PC-9 (cell line): ENCODE measurements around the gene PRRG3. TPM values are rescaled to one million over a fixed set of nuclear protein-coding genes. Genes with fewer than 3 reads are reported as not detected.

ENCODE experiments used
- BruUV-seq: library from RNA; stranded (reverse); fragments of 400-500 nt; replicated peaks from 2 replicates; lab custom pipeline; 2021; lab: Mats Ljungman, UMichigan
- CTCF ChIA-PET: fragments of 300-600 bp; sonication (Branson Sonifier 250); formaldehyde crosslinking; loops from one replicate; lab custom pipeline; 2022; ENCODE audit warnings: antibody characterized with exemption; lab: Charles Lee
- POLR2A ChIA-PET: fragments of 300-600 bp; sonication (Branson Sonifier 250); formaldehyde crosslinking; loops from one replicate; lab custom pipeline; 2022; ENCODE audit warnings: antibody characterized with exemption; ENCODE audit not compliant: unreplicated experiment; lab: Charles Lee
- DNase-seq, 2 experiments: peaks; one replicate each; pipeline versions ENCODE4 v3.0.0 to v3.0.0-alpha.2; 2015 to 2022; ENCODE audit warnings: mixed read lengths in 1 of 2
- H2AFZ ChIP-seq: fragments of 200-600 bp; sonication (generic); 2 replicates; pipeline ENCODE4 v1.8.1; 2017; ENCODE audit warnings: antibody characterized with exemption
- H3F3A ChIP-seq: fragments of 200-600 bp; sonication (generic); 2 replicates; pipeline ENCODE4 v1.8.1; 2017; ENCODE audit warnings: antibody characterized with exemption, mild to moderate bottlenecking, low read depth; ENCODE audit not compliant: insufficient read depth
- H3K27ac ChIP-seq: fragments of 200-600 bp; sonication (generic); 2 replicates; pipeline ENCODE4 v1.6.1; 2016; ENCODE audit warnings: mixed run types
- H3K27me3 ChIP-seq: fragments of 200-600 bp; sonication (generic); 2 replicates; pipeline ENCODE4 v1.6.1; 2016; ENCODE audit warnings: low read depth, mixed run types; ENCODE audit not compliant: insufficient read depth
- H3K36me3 ChIP-seq: fragments of 200-600 bp; sonication (generic); 2 replicates; pipeline ENCODE4 v1.6.1; 2016; ENCODE audit warnings: low read depth, mixed run types
- H3K4me1 ChIP-seq: fragments of 200-600 bp; sonication (generic); replicated peaks from 2 replicates; pipeline ENCODE4 v1.6.1; 2016; ENCODE audit warnings: mixed run types; ENCODE audit not compliant: insufficient read depth
- H3K4me2 ChIP-seq: fragments of 200-600 bp; sonication (generic); 2 replicates; pipeline ENCODE4 v1.6.1; 2017; ENCODE audit warnings: mixed run types
- H3K4me3 ChIP-seq: fragments of 200-600 bp; sonication (generic); 2 replicates; pipeline ENCODE4 v1.6.1; 2016; ENCODE audit warnings: mixed run types
- H3K79me2 ChIP-seq: fragments of 200-600 bp; sonication (generic); 2 replicates; pipeline ENCODE4 v1.6.1; 2017; ENCODE audit warnings: low read depth, mixed run types
- H3K9me2 ChIP-seq: fragments of 200-600 bp; sonication (generic); 2 replicates; pipeline ENCODE4 v1.8.1; 2017; ENCODE audit warnings: mild to moderate bottlenecking; ENCODE audit not compliant: insufficient read depth
- H3K9me3 ChIP-seq: fragments of 200-600 bp; sonication (generic); 2 replicates; pipeline ENCODE4 v1.8.1; 2016; ENCODE audit warnings: low read depth; ENCODE audit not compliant: insufficient read depth
- H4K20me1 ChIP-seq: fragments of 200-600 bp; sonication (generic); 2 replicates; pipeline ENCODE4 v1.8.1; 2017; ENCODE audit not compliant: insufficient read depth
- CTCF ChIP-seq: fragments of 200-600 bp; sonication (generic); conservative IDR thresholded peaks from 2 replicates; pipeline ENCODE4 v1.6.1; 2017; ENCODE audit warnings: mixed run types, antibody characterized with exemption, mild to moderate bottlenecking, moderate library complexity
- EZH2 ChIP-seq: fragments of 200-600 bp; sonication (generic); IDR thresholded peaks from 2 replicates; pipeline ENCODE4 v1.8.0; 2017; ENCODE audit warnings: antibody characterized with exemption, low read depth
- intact Hi-C: fragments of 100-400 bp; cut with micrococcal nuclease; formaldehyde crosslinking; loops from one replicate; pipeline ENCODE4 v1.10.0; 2022; ENCODE audit not compliant: unreplicated experiment
- total RNA-seq: library from RNA; stranded (reverse); gene quantifications from 2 replicates; pipeline ENCODE4 v1.2.3, GENCODE V29; 2021

Gene PRRG3
- total RNA-seq, 1 experiment from 2014 or later, result not detected

- Histone ChIP-seq H2AFZ (no peak overlapping the region), H3K27ac (no peak overlapping the region), H3K9me3 (no peaks in the 10 kb centered on the region), H3K27me3 (peaks cover 90% of the 10 kb centered on the region), H3K4me3 (no peak overlapping the region), H3K9me2 (no peaks in the 10 kb centered on the region), H3K36me3 (no peaks in the 10 kb centered on the region), H3K4me1 (no peaks in the 10 kb centered on the region), H3K4me2 (no peak overlapping the region), H4K20me1 (no peaks in the 10 kb centered on the region), H3K79me2 (no peaks in the 10 kb centered on the region), H3F3A (no peaks in the 10 kb centered on the region)
- intact Hi-C loops, result no loop called here
- BruUV-seq, result no TSS peak
- no peak for TF ChIP-seq EZH2
- TF ChIP-seq CTCF, result no peak
- CTCF ChIA-PET, result no interaction called here
- DNase-seq, result no peak
- POLR2A ChIA-PET, result no interaction called here
Measured at GRCh38 chrX:151708821-151709220, 13.6 kb downstream of the PRRG3 start.

- BruUV-seq, result no TSS peak
- Histone ChIP-seq H2AFZ (no peak overlapping the region), H3F3A (no peaks in the 10 kb centered on the region), H3K27ac (no peak overlapping the region), H3K9me3 (no peaks in the 10 kb centered on the region), H4K20me1 (no peaks in the 10 kb centered on the region), H3K27me3 (peaks cover 75% of the 10 kb centered on the region), H3K4me1 (0 out of 2 replicates have a peak, but pooled peaks cover 4% of the 10 kb centered on the region), H3K36me3 (no peaks in the 10 kb centered on the region), H3K79me2 (no peaks in the 10 kb centered on the region), H3K4me3 (no peak overlapping the region), H3K4me2 (no peak overlapping the region), H3K9me2 (no peaks in the 10 kb centered on the region)
- DNase-seq, result no peak
- ChIA-PET CTCF (no interaction called here), POLR2A (no interaction called here)
- no peak for TF ChIP-seq EZH2
- TF ChIP-seq CTCF, result no peak
- intact Hi-C loops, result no loop called here
Measured at GRCh38 chrX:151710457-151710856, 15.2 kb downstream of the PRRG3 start.

GRCh38 chrX:151711154-151711553 is 15.9 kb downstream of the PRRG3 start:
- TF ChIP-seq EZH2 (no peak), CTCF (no peak)
- Histone ChIP-seq H3K4me3 (no peak overlapping the region), H3K9me3 (no peaks in the 10 kb centered on the region), H3K4me2 (no peak overlapping the region), H3K27me3 (peaks cover 70% of the 10 kb centered on the region), H4K20me1 (no peaks in the 10 kb centered on the region), H3K79me2 (no peaks in the 10 kb centered on the region), H3K36me3 (no peaks in the 10 kb centered on the region), H3K4me1 (0 out of 2 replicates have a peak, but pooled peaks cover 4% of the 10 kb centered on the region), H3K27ac (no peak overlapping the region), H3F3A (no peaks in the 10 kb centered on the region), H3K9me2 (no peaks in the 10 kb centered on the region), H2AFZ (no peak overlapping the region)
- no TSS peak for BruUV-seq
- ChIA-PET POLR2A (no interaction called here), CTCF (no interaction called here)
- DNase-seq, result no peak
- intact Hi-C loops, result no loop called here
